Kidney epithelial cell (primary cell): ENCODE data around the gene DHX8. TPM values are rescaled to one million over a fixed set of nuclear protein-coding genes. Genes with fewer than 3 reads are reported as not detected.
"Not testable (repeated sequence)": the region's sequence is repeated elsewhere in the genome, so short reads cannot be mapped to it uniquely, and the experiment has no call there.

Experiments
- DNase-seq: peaks from one replicate; pipeline ENCODE4 v3.0.0-alpha.2; 2010; ENCODE audit warnings: low read depth
- H3K27me3 ChIP-seq: 2 replicates; pipeline ENCODE4 v1.6.0; 2011; ENCODE audit warnings: low read length; ENCODE audit not compliant: control insufficient read depth, insufficient read depth
- H3K36me3 ChIP-seq: 2 replicates; pipeline ENCODE4 v1.5.1; 2011; ENCODE audit warnings: low read length; ENCODE audit not compliant: control insufficient read depth, insufficient read depth
- H3K4me3 ChIP-seq: 2 replicates; pipeline ENCODE4 v1.5.1; 2011; ENCODE audit warnings: low read depth, mild to moderate bottlenecking, control low read depth, low read length
- total RNA-seq: library from RNA; depleted of rRNA; stranded (reverse); fragments of >200 nt; gene quantifications from 2 replicates; pipeline ENCODE4 v1.2.3, GENCODE V29; 2015
- TF ChIP-seq, protein P1 (sequence below): IDR thresholded peaks from 2 replicates; pipeline ENCODE4 v1.5.1; 2011; ENCODE audit warnings: mild to moderate bottlenecking, moderate library complexity, low read length, control low read depth, inconsistent platforms; ENCODE audit not compliant: insufficient read depth, poor library complexity, severe bottlenecking

DHX8 gene
- total RNA-seq, 1 donor from 2014 or later: 29.9 TPM

DNA sequence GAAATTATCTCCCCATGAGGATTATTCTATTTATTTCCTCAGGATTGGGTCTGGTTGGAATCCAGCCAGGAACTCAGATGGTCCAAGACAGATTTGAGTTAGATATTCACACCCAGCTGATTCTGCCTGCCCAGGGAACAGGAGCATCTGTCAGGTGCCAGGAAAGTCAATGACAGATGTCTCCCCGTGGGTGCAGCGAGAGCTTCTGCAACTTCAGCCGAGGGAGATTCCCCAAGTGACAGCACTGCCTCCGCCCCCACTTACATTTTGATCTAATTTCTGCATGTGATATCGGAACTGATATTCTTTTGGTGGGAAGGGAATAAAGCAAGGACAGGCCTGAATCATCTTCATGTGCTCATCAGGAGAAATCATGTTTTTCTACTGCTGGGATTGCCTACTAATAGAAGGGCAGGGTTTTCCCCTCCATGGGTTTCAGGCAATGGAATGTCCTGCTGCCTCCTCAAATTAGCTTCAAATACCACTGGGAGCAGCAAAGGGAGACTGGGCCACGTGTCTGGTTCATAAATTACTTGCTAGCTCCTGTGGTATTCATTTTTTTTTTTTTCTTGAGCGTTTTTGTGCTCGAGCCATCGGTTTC is 15.7 kb upstream of the DHX8 start:
- Histone ChIP-seq H3K4me3 (no peak overlapping the region), H3K27me3 (no peaks in the 10 kb centered on the region), H3K36me3 (no peaks in the 10 kb centered on the region)
- peak; percentile 63 for DNase-seq
- TF ChIP-seq, protein P1, sequence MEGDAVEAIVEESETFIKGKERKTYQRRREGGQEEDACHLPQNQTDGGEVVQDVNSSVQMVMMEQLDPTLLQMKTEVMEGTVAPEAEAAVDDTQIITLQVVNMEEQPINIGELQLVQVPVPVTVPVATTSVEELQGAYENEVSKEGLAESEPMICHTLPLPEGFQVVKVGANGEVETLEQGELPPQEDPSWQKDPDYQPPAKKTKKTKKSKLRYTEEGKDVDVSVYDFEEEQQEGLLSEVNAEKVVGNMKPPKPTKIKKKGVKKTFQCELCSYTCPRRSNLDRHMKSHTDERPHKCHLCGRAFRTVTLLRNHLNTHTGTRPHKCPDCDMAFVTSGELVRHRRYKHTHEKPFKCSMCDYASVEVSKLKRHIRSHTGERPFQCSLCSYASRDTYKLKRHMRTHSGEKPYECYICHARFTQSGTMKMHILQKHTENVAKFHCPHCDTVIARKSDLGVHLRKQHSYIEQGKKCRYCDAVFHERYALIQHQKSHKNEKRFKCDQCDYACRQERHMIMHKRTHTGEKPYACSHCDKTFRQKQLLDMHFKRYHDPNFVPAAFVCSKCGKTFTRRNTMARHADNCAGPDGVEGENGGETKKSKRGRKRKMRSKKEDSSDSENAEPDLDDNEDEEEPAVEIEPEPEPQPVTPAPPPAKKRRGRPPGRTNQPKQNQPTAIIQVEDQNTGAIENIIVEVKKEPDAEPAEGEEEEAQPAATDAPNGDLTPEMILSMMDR: no peak

DNA sequence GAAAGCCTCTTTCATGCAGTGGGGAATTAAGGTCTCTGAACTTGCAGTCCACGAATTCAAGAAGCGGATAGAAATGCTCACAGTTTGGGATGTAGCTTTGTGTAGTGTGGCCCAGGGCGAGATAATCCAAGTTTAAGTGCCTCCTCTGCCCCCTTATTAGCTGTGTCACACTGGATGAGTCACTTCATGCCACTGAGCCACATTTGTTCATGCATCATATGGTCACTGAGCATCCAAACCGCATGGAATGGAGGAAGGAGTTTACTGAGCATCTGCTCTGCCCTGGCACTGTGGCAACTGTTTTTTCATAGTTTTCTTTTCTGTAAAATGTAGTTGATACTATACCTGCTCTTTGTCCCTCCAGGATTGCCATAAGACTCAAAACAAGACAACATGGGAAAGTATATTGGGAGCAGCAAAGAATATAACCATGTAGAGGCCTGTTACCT is 15.1 kb upstream of the DHX8 start:
- TF ChIP-seq, protein P1: no peak
- H3K36me3 ChIP-seq: no peaks in the 10 kb centered on the region
- H3K27me3 ChIP-seq: no peaks in the 10 kb centered on the region
- DNase-seq: peak; percentile 56
- H3K4me3 ChIP-seq: no peak overlapping the region

DNA sequence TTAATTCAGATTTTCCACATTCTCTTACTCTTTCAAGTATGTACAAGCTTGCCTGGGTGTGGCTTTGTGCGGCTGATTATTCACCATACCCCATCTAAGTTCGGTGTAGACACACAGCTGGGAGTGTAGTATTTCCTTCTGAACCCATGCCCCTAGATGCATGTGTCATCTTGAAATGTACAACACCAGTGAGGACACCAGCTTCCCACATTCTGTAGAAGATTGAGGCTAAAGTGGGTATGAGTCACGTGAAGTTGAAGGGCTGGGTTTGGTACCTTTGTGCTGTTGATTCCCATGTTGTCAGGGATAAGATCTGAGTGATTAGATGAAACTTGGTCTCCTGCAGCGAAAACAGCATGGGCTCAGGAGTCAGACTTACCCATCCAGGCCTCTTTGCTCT is 14.6 kb upstream of the DHX8 start:
- H3K4me3 ChIP-seq: no peak overlapping the region
- peak; percentile 93 for DNase-seq
- H3K36me3 ChIP-seq: no peaks in the 10 kb centered on the region
- H3K27me3 ChIP-seq: no peaks in the 10 kb centered on the region
- TF ChIP-seq, protein P1: no peak

DNA sequence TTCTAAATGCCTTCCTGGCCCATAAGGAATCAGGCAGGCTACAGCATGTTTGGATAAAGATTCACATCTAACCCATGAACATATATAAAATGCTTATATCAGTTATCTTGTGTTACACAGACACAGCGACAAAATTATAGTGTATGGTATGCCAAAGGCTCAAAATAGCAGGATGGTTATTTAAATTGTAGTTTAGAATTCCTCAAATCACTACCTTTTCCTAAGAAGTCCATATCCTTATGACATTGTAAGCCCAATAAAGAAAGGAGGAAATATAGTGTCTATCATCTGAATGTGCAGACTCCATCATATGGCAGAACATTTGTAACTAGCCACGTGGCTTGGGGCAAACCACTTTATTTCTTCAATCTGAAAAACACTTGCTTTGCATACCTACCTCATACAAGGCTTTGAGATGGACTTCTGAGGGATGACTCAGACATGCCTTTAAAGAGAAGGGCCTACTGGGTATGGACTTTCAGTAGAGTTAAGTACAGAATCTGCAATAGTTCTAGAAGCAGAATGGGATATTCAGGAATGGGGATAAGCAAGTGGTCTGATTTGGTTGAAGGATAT is 12.1 kb upstream of the DHX8 start:
- H3K36me3 ChIP-seq: no peaks in the 10 kb centered on the region
- no peak for DNase-seq
- H3K4me3 ChIP-seq: no peak overlapping the region
- H3K27me3 ChIP-seq: no peaks in the 10 kb centered on the region
- TF ChIP-seq, protein P1: no peak

DNA sequence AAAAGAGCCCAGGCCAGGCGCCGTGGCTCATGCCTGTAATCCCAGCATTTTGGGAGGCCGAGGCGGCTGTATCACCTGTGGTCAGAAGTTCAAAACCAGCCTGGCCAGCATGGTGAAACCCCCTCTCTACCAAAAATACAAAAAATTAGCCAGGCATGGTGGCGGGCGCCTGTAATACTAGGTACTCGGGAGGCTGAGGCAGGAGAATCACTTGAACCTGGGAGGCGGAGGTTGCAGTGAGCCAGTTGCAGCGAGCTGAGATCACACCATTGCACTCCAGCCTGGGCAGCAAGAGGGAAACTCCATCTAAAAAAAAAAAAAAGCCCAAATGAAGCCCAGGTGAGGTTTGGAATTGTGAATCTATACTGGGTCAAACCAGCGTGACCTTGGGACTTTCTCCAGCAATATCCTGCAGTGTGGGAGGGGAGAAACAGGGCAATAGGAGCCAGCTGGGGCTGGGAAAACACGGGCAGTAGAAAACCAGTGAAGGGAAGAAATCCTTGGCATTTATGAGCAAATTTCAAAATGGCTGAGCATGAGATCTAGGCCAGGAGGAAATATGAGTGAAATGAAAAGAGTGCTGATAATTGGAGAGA is 8.2 kb upstream of the DHX8 start:
- no peak overlapping the region for H3K4me3 ChIP-seq
- no peaks in the 10 kb centered on the region for H3K36me3 ChIP-seq
- no peaks in the 10 kb centered on the region for H3K27me3 ChIP-seq
- DNase-seq: no peak
- TF ChIP-seq, protein P1: no peak

DNA sequence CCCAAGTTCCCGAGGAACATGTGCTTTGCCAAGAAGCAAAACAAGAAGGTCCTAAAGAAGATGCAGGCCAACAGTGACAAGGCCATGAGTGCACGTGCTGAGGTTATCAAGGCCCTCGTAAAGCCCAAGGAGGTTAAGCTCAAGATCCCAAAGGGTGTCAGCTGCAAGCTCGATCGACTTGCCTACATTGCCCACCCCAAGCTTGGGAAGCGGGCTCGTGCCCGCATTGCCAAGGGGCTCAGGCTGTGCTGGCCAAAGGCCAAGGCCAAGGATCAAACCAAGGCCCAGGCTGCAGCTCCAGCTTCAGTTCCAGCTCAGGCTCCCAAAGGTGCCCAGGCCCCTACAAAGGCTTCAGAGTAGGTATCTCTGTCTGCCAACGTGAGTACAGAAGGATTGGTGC is 7.5 kb upstream of the DHX8 start:
- H3K4me3 ChIP-seq, DNase-seq, H3K36me3 ChIP-seq, H3K27me3 ChIP-seq: not testable (repeated sequence)
